ENCODE data around the gene APLP2.

- no peak for TF ChIP-seq CTCF (conservative IDR thresholded peaks at IDR 0.05; ENCODE audit: low read depth, low read length)
- TF ChIP-seq POLR2A (IDR thresholded peaks at IDR 0.05; ENCODE audit: low read depth, low read length) = no peak
- no peak for TF ChIP-seq CEBPB (IDR thresholded peaks at IDR 0.05; ENCODE audit: low read depth, low read length)
- no peak for TF ChIP-seq SMC3 (IDR thresholded peaks at IDR 0.05; ENCODE audit: low read depth, low read length)
- TF ChIP-seq FOS (IDR thresholded peaks at IDR 0.05; ENCODE audit: low read depth, low read length) = no peak
- TF ChIP-seq CHD1 (IDR thresholded peaks at IDR 0.05; ENCODE audit: low read depth, low read length) = no peak
- TF ChIP-seq MXI1 (IDR thresholded peaks at IDR 0.05; ENCODE audit: borderline replicate concordance, low read depth, low read length) = no peak
- no peak for TF ChIP-seq MAZ (IDR thresholded peaks at IDR 0.05; ENCODE audit: borderline replicate concordance, low read depth, low read length)
- TF ChIP-seq RAD21 (IDR thresholded peaks at IDR 0.05; ENCODE audit: low read length) = no peak
- no peak for TF ChIP-seq MAFK (IDR thresholded peaks at IDR 0.05; ENCODE audit: low read depth, low read length)
- TF ChIP-seq, protein P1, sequence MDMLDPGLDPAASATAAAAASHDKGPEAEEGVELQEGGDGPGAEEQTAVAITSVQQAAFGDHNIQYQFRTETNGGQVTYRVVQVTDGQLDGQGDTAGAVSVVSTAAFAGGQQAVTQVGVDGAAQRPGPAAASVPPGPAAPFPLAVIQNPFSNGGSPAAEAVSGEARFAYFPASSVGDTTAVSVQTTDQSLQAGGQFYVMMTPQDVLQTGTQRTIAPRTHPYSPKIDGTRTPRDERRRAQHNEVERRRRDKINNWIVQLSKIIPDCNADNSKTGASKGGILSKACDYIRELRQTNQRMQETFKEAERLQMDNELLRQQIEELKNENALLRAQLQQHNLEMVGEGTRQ (IDR thresholded peaks at IDR 0.05; ENCODE audit: low read depth, low read length) = no peak
- TF ChIP-seq RCOR1 (IDR thresholded peaks at IDR 0.05; ENCODE audit: insufficient replicate concordance, low read length) = no peak
These were observed 55.9 kb downstream of the APLP2 start for GRCh38 chr11:130125638-130126037.
